CD4-positive, alpha-beta T cell treated with Interleukin-17A for 1 hour (primary cell): ENCODE results near the gene CRTC3.

Experiments
- DNase-seq: peaks from one replicate; pipeline ENCODE4 v3.0.0-alpha.2; 2020

Gene CRTC3

GRCh38 chr15:90564590-90564989 lies 34.9 kb downstream of the CRTC3 start:
- DNase-seq = no peak

- DNase-seq = no peak
Measured at GRCh38 chr15:90565866-90566265, 36.1 kb downstream of the CRTC3 start.

GRCh38 chr15:90570643-90571042 lies 40.9 kb downstream of the CRTC3 start:
- DNase-seq = no peak

DNA sequence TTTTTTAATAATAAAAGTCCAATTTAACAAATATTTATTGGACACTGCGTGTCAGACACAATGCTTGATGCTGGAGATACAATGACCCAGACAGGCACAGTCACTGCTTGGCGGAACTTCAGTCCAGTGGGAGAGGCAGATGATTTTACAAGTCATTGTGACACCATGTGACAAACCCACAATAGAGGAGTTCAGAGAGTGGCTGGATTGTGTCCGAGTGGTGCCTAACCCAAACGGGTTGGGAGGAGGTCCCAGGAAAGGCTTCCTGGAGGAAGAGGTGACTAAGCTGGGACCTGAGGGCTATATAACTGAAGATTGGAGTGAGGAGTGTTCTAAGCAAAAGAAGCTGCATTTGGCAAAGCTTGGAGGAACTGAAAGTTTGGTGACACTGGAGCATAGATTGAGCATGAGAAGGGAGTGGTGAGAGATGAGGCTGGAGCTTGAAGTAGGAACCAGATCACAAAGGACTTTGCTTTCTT lies 41.4 kb downstream of the CRTC3 start:
- DNase-seq = no peak

- no peak for DNase-seq
Measured at GRCh38 chr15:90572893-90573292, 43.2 kb downstream of the CRTC3 start.

DNA sequence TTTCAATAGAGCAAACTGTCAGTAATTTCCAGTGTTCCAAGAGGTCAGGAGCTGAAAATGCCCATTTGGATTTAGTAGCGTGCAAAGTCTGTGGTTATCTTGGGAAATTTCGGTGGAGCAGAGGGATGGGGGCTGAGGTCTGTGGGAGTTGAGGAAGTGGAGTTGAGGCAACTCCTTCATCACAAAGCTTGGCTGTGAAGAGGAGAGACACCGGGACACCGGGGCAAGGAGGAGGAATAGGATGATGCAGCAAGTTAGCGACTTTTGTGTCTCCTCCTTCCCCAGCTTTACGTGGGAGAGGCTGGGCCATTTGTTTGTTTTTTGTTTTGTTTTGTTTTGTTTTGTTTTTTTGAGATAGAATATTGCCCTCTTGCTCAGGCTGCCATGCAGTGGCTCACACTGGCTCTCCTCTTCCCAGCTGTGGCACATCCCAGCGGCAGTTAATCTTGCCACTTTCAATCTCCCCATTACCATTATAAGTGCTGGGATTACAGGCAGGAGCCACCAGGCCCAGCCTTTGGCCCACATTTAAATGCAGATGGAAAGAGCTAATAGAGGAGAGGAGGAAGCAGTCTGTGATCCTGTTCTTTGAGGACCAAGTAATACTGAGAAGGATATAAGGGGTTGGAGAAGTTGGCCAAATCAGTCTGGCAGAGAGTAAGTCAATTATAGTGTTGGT lies 47.1 kb downstream of the CRTC3 start:
- no peak for DNase-seq

DNA sequence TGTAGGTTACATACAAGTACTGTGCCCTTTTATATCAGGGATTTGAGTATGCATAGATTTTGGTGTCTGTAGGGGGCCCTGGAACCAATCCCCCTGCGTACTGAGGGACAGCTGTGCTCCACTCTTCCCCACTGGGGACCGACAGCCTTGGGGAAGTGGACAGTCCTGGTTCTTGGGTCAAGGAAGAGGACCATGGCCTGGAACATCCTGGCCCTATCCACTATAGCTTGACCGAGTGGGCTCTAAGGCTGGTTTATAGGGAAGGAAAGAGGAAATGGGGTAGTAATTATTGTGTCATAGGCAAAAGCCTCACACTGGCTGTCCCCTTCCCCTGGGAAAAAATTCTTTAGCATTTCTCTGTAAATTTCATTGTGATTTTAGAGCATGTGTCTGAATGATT lies 49.5 kb downstream of the CRTC3 start:
- no peak for DNase-seq

DNA sequence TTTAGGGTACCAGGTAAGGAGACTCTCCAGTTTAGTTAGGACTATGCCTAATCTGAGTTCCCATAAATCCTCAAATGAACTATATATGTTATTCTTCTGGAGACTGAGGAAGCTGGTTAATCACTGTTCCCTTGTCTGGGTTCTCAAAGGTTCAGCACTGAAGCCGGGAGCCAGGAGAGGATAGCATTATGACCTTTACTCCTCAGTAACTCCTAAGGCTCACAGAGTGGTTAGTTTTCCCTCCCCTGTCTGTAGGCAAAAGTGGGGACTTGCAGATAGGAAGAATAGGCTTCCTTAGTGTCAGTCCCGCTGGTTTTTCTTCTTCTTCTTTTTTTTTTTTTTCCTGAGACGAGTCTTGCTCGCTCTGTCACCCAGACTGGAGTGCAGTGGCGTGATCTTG lies 50.4 kb downstream of the CRTC3 start:
- DNase-seq = no peak

DNA sequence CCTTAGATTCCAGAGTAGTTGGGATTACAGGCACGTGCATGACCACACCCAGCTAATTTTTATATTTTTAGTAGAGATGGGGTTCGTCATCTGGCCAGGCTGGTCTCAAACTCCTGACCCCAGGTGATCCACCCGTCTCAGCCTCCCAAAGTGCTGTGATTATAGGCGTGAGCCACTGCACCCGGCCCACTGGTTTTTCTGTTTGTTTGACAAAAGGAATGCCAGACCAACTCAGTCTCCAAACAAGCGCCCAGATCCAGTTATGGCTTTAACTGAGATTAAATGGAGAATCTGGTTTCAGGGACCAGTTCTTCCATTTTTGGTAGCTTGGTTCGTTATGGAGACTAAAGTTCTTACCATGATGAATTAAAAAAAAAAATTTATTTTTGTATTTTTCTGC lies 50.8 kb downstream of the CRTC3 start:
- no peak for DNase-seq

- DNase-seq = no peak
Measured at GRCh38 chr15:90580946-90581345, 51.2 kb downstream of the CRTC3 start.

DNA sequence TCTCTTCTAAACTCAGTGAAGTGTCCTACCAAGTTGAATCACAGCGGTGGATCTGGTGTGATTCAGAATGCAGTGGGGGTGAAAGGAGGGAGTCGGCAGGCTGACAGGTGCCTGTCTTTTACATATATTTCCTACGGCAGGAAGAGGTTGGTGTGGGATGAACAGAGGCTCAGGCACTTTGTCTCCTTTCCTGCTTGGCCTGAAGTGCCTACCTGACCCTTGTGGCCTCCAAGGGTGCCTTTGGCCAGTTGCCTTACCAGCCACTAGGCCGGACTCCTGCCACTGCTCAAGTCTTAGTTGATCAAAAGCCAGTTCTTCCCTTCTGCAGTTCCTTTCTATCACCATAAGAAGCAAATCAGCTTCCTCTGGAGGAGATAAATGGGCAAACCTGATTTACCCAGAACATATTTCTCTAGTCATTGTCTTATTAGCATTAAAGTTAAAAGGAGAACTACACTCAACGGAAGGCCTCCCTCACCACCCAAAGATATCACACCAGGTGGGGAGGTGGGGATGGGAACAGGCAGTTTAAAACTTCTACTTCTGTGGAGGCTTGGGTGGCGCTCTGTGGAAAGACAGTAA lies 52.1 kb downstream of the CRTC3 start:
- DNase-seq = no peak

DNA sequence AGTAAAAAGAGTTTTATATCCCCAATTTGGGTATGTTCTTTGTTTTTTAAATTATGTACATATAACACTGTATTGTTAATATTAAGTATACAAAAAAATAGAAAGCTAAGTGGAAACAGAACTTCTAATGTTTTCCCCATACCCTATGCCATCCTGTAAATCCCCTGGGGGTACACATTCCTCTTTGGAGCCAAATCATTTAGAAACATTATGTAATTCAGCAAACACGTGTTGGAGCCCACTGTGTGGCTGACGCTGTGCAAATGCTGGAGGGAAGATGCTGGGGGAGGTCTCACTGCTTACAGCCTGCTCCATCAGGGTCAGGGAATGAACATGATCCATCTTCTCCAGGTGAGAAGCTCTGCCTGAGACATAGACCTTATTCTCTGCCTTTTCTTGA lies 52.8 kb downstream of the CRTC3 start:
- DNase-seq = no peak

- no peak for DNase-seq
Measured at GRCh38 chr15:90583471-90584252, 53.9 kb downstream of the CRTC3 start.

DNA sequence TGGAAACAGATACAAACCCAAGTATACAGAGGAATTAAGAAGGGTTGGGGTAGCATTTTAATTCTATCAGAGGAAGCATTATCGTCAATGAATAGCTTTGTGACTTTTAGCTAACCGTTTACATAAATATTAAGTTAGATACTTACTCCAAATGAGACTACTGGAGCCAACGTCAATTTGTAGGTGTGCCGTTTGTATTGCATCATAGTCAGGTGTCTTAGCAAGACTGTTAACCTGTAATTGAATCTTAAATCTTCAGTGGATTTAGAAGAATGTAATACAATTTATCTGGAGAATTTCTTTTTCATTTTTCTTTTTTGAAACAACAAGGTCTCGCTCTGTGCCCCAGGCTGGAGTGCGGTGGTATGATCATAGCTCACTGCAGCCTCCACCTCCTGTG lies 55.1 kb downstream of the CRTC3 start:
- DNase-seq = no peak

GRCh38 chr15:90585863-90586262 lies 56.1 kb downstream of the CRTC3 start:
- DNase-seq = no peak

DNA sequence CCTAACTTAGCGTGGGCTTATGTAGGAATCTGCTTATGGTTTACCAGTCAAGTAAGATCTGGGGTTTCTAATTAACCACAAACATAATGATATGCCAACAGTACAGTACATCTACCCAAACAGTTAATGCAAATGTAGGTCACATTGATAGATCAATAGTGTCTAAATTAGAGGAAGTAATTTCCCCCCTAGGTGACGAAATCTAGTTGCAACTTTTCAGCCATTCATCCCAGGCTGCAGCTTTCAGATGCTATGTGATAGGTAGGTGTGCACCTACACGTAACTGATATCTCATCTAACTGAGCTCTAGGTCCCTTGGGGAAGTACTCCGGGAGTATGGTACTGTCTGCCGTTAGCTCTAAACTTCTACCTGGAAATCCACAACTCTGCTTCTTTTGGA lies 57.2 kb downstream of the CRTC3 start:
- no peak for DNase-seq

GRCh38 chr15:90588427-90588826 lies 58.7 kb downstream of the CRTC3 start:
- DNase-seq = no peak

DNA sequence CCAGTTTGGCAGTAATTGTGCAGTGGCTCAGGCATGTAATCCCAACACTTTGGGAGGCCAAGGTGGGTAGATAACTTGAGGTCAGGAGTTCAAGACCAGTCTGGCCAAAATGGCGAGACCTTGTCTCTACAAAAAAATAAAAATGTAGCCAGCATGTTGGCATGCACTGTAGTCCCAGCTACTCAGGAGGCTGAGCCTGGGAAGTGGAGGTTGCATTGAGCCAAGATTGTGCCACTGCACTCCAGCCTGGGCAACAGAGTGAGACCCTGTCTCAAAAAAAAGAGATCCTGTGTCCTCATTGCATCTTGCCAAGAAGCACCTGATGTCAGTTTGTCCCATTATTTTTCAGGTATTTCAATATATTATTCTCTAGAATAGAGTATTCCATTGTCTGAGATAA lies 61.8 kb downstream of the CRTC3 start:
- DNase-seq = no peak

- DNase-seq = no peak
Measured at GRCh38 chr15:90592131-90592881, 62.6 kb downstream of the CRTC3 start.

DNA sequence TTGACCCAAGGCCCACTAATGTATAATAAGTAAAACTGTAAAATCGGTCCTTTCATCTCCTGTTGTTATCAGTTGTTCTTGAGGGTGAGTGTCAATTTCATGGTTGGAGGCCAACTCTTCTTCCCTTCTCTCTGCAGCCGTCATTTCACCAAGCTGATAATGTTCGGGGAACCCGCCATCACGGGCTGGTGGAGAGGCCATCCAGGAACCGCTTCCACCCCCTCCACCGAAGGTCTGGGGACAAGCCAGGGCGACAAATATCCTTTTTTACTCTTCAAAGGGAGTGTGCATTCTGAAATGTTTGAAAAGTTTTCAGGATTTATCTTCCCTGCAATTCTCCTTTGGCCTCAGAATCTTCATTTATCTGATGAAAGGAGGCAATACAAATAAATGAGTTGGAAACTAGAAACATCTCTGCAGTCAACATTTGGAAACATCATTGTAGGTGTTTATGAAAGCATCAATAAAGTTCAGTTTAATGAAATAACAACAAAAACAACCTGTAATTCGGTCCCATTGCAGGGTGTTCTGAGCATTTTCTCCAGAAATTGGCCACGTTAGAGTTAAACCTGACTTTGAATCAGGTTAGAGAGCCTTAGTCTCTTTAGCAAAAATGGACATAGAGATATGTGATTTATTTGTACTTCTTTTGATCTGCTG lies 63.9 kb downstream of the CRTC3 start:
- DNase-seq = peak; percentile 16

- peak; percentile 83 for DNase-seq
Measured at GRCh38 chr15:90594301-90594738, 64.6 kb downstream of the CRTC3 start.

GRCh38 chr15:90595763-90596155 lies 66.0 kb downstream of the CRTC3 start:
- DNase-seq = no peak

DNA sequence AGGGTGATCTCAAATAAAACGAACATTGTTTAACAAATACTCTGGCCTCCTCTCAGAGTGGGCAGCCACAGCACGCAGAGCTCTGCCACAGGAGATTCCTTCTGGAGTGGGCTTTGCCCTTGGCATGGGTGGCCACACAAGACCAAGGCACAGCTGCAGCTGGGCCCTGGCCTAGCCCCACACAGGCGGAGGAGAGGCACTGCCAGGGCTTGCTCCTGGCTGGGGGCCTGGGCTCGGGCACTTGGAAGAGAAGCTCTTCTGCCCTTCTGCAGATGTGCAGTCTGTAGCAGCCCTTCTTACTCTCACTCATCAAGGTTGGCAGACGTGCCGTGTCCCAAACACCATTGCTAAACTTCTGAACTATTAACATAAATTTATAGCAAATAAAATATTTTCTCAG lies 67.2 kb downstream of the CRTC3 start:
- DNase-seq = no peak
